PFSK-1 (cell line): ENCODE results near the gene NME7.

Source experiments
- SIN3A ChIP-seq: IDR thresholded peaks from 2 replicates; pipeline ENCODE4 v1.6.1; 2012; ENCODE audit warnings: mild to moderate bottlenecking, low read length, moderate library complexity, borderline replicate concordance; ENCODE audit not compliant: insufficient read depth
- TAF1 ChIP-seq: IDR thresholded peaks from 2 replicates; pipeline ENCODE4 v1.6.1; 2012; ENCODE audit warnings: low read length, control low read depth, borderline replicate concordance; ENCODE audit not compliant: insufficient read depth
- TF ChIP-seq, protein P1 (sequence below), 2 experiments: IDR thresholded peaks; 2 replicates each; pipeline versions ENCODE4 v1.6.1 to v1.8.0; 2011 to 2012; ENCODE audit warnings: low read depth in 2 of 2, low read length in 2 of 2, control low read depth in 1 of 2, inconsistent platforms in 1 of 2, mild to moderate bottlenecking in 1 of 2, moderate library complexity in 1 of 2; ENCODE audit not compliant: insufficient read depth in 1 of 2

GRCh38 chr1:169143984-169144383 lies 223.6 kb downstream of the NME7 start:
- TF ChIP-seq SIN3A, result no peak
- TF ChIP-seq, protein P1, sequence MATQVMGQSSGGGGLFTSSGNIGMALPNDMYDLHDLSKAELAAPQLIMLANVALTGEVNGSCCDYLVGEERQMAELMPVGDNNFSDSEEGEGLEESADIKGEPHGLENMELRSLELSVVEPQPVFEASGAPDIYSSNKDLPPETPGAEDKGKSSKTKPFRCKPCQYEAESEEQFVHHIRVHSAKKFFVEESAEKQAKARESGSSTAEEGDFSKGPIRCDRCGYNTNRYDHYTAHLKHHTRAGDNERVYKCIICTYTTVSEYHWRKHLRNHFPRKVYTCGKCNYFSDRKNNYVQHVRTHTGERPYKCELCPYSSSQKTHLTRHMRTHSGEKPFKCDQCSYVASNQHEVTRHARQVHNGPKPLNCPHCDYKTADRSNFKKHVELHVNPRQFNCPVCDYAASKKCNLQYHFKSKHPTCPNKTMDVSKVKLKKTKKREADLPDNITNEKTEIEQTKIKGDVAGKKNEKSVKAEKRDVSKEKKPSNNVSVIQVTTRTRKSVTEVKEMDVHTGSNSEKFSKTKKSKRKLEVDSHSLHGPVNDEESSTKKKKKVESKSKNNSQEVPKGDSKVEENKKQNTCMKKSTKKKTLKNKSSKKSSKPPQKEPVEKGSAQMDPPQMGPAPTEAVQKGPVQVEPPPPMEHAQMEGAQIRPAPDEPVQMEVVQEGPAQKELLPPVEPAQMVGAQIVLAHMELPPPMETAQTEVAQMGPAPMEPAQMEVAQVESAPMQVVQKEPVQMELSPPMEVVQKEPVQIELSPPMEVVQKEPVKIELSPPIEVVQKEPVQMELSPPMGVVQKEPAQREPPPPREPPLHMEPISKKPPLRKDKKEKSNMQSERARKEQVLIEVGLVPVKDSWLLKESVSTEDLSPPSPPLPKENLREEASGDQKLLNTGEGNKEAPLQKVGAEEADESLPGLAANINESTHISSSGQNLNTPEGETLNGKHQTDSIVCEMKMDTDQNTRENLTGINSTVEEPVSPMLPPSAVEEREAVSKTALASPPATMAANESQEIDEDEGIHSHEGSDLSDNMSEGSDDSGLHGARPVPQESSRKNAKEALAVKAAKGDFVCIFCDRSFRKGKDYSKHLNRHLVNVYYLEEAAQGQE (IDR thresholded peaks at IDR 0.05; ENCODE audit: insufficient read depth in 1 of 2, low read depth in 2 of 2, low read length in 2 of 2), result no peak
- TF ChIP-seq TAF1, result no peak
